Urinary bladder (tissue), 4 donors: Measurements from ENCODE around the gene ADAM12. TPM values are rescaled to one million over a fixed set of nuclear protein-coding genes. Genes with fewer than 3 reads are reported as not detected.

Experiments used
- DNase-seq: peaks from one replicate; pipeline ENCODE4 v3.0.0-alpha.2; 2015; ENCODE audit errors: extremely low spot score
- H3K27ac ChIP-seq: one replicate; pipeline ENCODE4 v1.5.1; 2013; ENCODE audit warnings: low read depth, mild to moderate bottlenecking, moderate library complexity
- H3K36me3 ChIP-seq: one replicate; pipeline ENCODE4 v1.6.1; 2013; ENCODE audit warnings: mild to moderate bottlenecking, moderate library complexity; ENCODE audit not compliant: insufficient read depth
- H3K4me1 ChIP-seq: one replicate; pipeline ENCODE4 v1.6.1; 2013; ENCODE audit warnings: mild to moderate bottlenecking, moderate library complexity; ENCODE audit not compliant: insufficient read depth
- H3K4me3 ChIP-seq: one replicate; pipeline ENCODE4 v1.5.1; 2013; ENCODE audit warnings: low read depth, low read length
- whole genome bisulfite sequencing: extraction: QIAGEN DNeasy Blood & Tissue Kit; methylation state at CpG from one replicate; pipeline ENCODE4 v1.1.7; 2013; 5-methylcytosine and 5-hydroxymethylcytosine counted together
- polyA plus RNA-seq: library from polyadenylated mRNA; stranded (reverse); fragments of 200-250 nt; gene quantifications from one replicate; pipeline ENCODE4 v1.2.3, GENCODE V29; 2013
- small RNA-seq: library from RNA; depleted of rRNA; stranded (forward); fragments of <200 nt; gene quantifications from one replicate; pipeline ENCODE3, GENCODE V24; 2014
- total RNA-seq: library from RNA; depleted of rRNA; stranded (reverse); fragments of >200 nt; gene quantifications from one replicate; pipeline ENCODE4 v1.2.3, GENCODE V29; 2014
- donor health status: healthy with polysubstance abuse.
- donor health status: healthy.

ADAM12 gene
- total and polyA plus RNA-seq, 2 donors = 2.1 to 95.0 TPM

- WGBS = 95% methylated on average over 2 of the region's 2 CpGs
- H3K4me1 ChIP-seq = no peaks in the 10 kb centered on the region
These were observed 423.7 kb downstream of the ADAM12 start for GRCh38 chr10:125964558-125964957.

More at GRCh38 chr10:125964558-125964957, 423.7 kb downstream of the ADAM12 start:
- Histone ChIP-seq H3K4me3 (no peak overlapping the region), H3K36me3 (no peaks in the 10 kb centered on the region), H3K27ac (no peak overlapping the region)
- DNase-seq = no peak

Small RNA genes within 50 kb of the gene (small RNA-seq; reads per million reads assigned to genes)
- not detected for gene RNA5SP328
